HEK293T (cell line): ENCODE results near the gene RELA.

Experiments
- ARNT ChIP-seq: fragments of 450-650 bp; IDR thresholded peaks from 2 replicates; pipeline ENCODE4 v1.6.1; 2017; ENCODE audit warnings: mild to moderate bottlenecking
- BHLHE40 ChIP-seq: fragments of 450-650 bp; IDR thresholded peaks from 2 replicates; pipeline ENCODE4 v1.6.1; 2016; ENCODE audit warnings: mild to moderate bottlenecking, moderate library complexity, borderline replicate concordance
- ELF4 ChIP-seq: fragments of 450-650 bp; IDR thresholded peaks from 2 replicates; pipeline ENCODE4 v1.6.1; 2017; ENCODE audit warnings: antibody characterized with exemption
- FOXA1 ChIP-seq: fragments of 450-650 bp; IDR thresholded peaks from 2 replicates; pipeline ENCODE4 v1.6.1; 2016; ENCODE audit warnings: mild to moderate bottlenecking
- NFRKB ChIP-seq: fragments of 450-650 bp; IDR thresholded peaks from 2 replicates; pipeline ENCODE4 v1.6.1; 2016; ENCODE audit warnings: mild to moderate bottlenecking, moderate library complexity
- SP1 ChIP-seq: fragments of 450-650 bp; IDR thresholded peaks from 2 replicates; pipeline ENCODE4 v1.6.1; 2017
- SUZ12 ChIP-seq: fragments of 450-650 bp; IDR thresholded peaks from 2 replicates; pipeline ENCODE4 v1.6.1; 2016; ENCODE audit warnings: mild to moderate bottlenecking
- ZNF384 ChIP-seq: fragments of 450-650 bp; IDR thresholded peaks from 2 replicates; pipeline ENCODE4 v1.6.1; 2016

- TF ChIP-seq ARNT (no peak), ZNF384 (no peak), BHLHE40 (no peak), ELF4 (no peak), SP1 (no peak), FOXA1 (no peak), SUZ12 (no peak), NFRKB (no peak)
Measured at GRCh38 chr11:65623852-65624616, 38.7 kb downstream of the RELA start.
